IPS-18c (cell line): ENCODE measurements around the gene RAC3.

ENCODE experiments used
- H3K4me3 ChIP-seq: 2 replicates; pipeline ENCODE4 v1.7.0; 2013; ENCODE audit warnings: low read depth, mild to moderate bottlenecking, low read length, moderate library complexity; ENCODE audit not compliant: insufficient read depth
- H3K9me3 ChIP-seq: one replicate; pipeline ENCODE4 v1.6.1; 2013; ENCODE audit warnings: mild to moderate bottlenecking, low read length, moderate library complexity; ENCODE audit not compliant: control insufficient read depth, insufficient read depth

RAC3 gene

GRCh38 chr17:81996757-81997441 lies 34.6 kb upstream of the RAC3 start:
- no peaks in the 10 kb centered on the region for H3K9me3 ChIP-seq

GRCh38 chr17:81998212-81998611 lies 33.3 kb upstream of the RAC3 start:
- Histone ChIP-seq H3K4me3 (no peak overlapping the region), H3K9me3 (no peaks in the 10 kb centered on the region)

More at GRCh38 chr17:81996757-81997441, 34.6 kb upstream of the RAC3 start:
- no peak overlapping the region for H3K4me3 ChIP-seq

DNA sequence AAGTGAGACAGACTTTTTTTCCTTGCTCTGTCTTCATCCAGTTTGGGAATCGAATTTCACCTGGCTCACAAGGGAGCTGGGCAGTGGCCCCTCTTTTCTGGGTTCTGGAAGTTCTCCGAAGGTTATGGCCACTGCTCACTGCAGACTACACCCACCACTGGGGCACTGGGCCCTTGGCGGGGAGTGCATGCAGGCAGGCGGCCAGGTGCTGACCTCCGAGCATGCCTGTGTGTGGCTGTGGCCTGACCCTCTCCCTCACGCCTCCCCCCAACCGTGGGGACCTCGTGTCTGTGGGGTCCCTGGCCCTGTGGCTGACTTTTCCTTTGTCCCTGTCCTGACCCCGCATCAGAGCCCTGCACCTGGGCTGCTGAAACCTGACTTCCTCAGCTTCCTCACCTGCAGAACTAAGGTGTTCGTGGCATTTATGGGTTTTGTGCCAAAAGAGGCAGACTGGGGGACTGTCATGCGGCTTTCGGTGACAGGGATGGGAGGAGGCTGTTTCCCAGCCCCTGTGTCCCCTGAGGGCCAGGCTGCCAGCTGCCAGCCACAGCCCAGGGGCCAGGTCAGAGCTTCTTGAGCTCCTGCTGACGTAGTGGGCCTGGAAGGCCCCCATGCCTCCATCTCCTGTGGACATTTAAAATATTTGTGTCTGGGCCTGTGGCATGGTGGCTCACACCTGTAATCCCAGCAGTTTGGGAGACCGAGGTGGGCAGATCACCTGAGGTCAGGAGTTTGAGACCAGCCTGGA lies 32.6 kb upstream of the RAC3 start:
- Histone ChIP-seq H3K4me3 (no peak overlapping the region), H3K9me3 (no peaks in the 10 kb centered on the region)

GRCh38 chr17:81999587-81999975 lies 31.9 kb upstream of the RAC3 start:
- H3K4me3 ChIP-seq, result no peak overlapping the region
- no peaks in the 10 kb centered on the region for H3K9me3 ChIP-seq

DNA sequence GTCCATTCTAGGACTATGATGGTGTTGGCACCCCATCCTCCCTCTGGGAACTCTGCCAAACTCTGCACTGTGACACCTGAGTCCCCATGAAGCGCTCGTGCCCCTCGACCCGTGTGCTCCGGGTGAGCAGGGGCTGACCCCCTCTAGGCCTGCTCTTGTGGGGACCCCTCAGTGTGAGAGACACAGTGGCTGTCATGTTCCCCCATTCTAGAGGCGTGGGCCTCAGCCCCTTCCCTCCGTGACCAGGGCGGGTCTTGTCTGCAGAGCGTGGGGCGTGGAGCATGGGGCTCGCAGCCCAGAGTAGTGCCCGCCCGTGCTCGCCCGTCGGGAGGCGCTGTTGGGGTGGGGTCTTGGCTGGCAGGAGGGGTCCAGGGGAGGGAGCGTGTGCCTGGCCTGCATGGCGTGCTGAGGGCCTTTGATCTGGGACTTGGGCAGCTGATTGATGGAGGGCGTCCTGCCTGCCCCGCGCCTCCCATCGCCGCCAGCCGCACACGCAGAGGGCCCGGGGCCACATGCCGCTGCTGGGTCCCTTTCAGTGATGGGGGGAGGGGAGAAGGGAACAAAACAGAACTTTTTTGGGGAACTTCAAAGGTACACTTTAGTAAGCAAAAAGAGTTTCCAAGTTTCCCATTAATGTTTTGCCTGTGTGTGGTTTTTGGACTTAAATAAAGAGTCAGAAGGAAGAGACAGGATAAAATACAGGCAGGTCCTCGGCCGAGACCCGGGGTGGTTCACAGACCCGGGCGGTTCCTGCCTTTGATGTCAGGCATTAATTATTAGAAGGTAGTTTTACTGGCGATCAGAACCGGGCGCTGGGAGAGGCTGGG lies 31.3 kb upstream of the RAC3 start:
- no peak overlapping the region for H3K4me3 ChIP-seq
- no peaks in the 10 kb centered on the region for H3K9me3 ChIP-seq

- H3K4me3 ChIP-seq, result no peak overlapping the region
- no peaks in the 10 kb centered on the region for H3K9me3 ChIP-seq
Measured at GRCh38 chr17:82000803-82001570, 30.5 kb upstream of the RAC3 start.

DNA sequence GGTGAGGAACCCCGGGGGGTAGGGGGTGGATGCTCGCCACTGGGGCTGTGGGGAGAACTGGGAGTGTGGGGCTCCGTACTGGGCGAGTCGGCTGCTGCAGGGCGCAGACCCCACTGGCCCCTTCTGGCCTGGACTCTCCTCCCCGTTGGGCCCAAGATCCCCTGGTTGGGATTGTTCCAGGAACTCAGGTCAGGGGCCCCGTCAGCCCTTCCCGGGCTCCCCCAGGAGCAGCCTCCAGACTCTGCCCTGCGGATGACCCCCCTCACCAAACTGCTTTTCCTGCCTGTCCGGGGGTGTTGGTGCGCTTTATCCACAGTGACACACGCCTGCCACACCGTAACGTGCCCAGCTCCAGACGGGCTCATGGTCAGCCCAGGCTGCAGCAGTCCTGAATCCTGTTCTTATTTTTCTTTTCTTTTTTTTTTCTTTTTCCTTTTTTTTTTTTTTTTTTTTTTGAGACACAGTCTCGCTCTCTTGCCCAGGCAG lies 29.9 kb upstream of the RAC3 start:
- H3K9me3 ChIP-seq, result no peaks in the 10 kb centered on the region
- no peak overlapping the region for H3K4me3 ChIP-seq

DNA sequence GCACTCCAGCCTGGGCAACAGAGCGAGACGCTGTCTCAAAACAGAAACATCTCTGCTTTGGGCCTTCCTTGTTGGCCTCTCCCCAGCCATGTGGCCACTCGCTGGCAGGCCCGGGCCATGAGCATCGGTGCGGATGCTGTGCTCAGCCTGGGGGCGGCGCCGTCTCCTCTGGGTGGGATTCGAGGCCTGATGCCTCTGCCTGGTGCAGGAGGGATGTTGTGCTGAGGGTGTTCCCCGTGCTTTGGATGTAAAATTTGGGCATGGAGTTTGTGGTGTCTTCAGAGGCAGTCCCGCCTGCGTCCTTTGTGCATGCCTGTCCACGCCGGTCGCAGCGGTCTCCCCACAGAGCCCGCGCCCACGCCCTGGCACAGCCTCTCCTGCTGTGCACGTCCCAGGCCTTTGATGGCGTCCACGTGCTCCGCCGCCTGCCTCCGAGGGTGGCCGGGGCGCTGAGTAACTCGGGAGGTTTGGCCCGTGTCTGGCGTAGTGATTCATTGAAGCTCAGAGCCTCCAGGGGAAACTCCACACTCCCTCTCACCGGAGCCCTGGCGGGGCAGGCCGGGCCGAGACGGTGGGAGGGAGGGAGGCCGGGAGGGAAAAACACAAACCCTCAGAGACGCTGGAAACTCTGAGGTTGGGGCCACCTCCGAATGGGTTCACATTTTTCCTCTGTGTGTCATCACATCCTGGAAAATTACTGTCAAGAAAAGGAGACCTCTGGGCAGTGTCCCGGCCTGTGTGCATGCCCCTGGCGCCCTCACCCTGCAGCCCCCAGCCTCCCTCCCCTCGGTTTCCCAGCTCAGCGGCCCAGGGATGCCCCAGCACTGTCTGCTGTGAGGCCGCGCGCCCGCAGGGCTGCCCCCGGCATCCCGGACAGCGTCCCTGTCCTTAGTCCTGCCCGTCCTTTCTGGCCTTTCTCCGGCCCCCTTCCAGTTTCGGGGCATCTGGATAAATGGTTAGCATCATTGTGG lies 27.8 kb upstream of the RAC3 start:
- Histone ChIP-seq H3K9me3 (no peaks in the 10 kb centered on the region), H3K4me3 (no peak overlapping the region)

GRCh38 chr17:82004517-82005455 lies 26.7 kb upstream of the RAC3 start:
- Histone ChIP-seq H3K4me3 (no peak overlapping the region), H3K9me3 (no peaks in the 10 kb centered on the region)

- no peaks in the 10 kb centered on the region for H3K9me3 ChIP-seq
- no peak overlapping the region for H3K4me3 ChIP-seq
Measured at GRCh38 chr17:82005701-82006348, 25.7 kb upstream of the RAC3 start.

DNA sequence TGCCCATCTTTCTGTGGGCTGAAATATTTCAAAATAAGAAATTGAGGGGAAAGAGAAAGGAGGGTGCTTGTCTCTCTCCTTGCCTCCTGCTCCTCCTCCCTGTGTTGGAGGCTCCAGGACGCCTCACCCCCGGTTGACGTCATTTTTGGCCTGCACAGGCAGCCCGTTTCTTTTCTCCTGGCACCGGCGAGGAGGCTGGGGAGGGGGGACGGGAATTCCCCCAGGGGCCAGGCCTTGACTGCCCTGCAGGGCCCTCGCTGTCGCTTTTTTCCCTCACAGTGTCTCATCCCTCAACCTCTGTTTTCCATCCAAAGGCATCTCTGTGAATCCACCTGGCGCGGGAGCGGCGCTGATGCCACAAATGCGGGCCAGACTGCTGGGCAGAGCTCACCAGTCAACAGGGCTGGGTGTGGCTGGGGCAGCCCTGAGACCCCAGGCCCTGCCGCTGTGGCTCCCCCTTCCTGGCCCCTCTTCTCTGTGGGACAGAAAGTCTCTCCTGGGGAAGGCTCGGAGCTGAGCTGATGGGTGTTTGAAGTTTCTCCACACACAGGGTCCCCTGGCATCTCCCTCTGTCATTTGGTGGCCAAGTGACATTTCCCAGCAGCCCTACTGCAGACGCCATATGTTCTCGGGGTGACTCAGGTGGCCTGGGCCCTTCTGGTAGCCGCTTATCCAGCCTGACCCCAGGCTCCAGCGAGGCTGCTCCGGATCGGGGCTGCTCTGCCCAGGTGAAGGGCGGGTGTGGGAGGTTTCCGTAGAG lies 24.8 kb upstream of the RAC3 start:
- Histone ChIP-seq H3K9me3 (no peaks in the 10 kb centered on the region), H3K4me3 (no peak overlapping the region)

DNA sequence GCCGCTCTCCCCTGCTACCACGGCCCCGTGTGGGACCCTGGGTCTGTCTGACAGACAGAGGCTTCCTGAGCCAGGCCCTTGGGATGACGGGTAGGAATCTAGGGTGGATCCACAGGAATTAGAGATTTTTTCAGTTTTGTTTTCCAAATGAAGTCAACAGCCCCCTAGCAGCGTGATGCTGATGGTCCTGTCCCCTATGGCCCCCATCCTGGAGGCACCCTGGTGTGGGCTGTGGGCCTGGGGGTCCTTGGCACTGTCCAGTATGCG lies 24.3 kb upstream of the RAC3 start:
- Histone ChIP-seq H3K4me3 (no peak overlapping the region), H3K9me3 (no peaks in the 10 kb centered on the region)

GRCh38 chr17:82007495-82008257 lies 23.8 kb upstream of the RAC3 start:
- no peak overlapping the region for H3K4me3 ChIP-seq
- H3K9me3 ChIP-seq, result no peaks in the 10 kb centered on the region
